Superior temporal gyrus (tissue), 1 donor: ENCODE results near the gene CST5.
A peak's percentile ranks its signal among the peaks of the same experiment; 100 is the strongest.
"Not testable (repeated sequence)": the region's sequence is repeated elsewhere in the genome, so short reads cannot be mapped to it uniquely, and the experiment has no call there.

Experiments
- DNase-seq: peaks from one replicate; pipeline ENCODE4 v3.0.0-alpha.2; 2016; ENCODE audit errors: extremely low spot score

Gene CST5

DNA sequence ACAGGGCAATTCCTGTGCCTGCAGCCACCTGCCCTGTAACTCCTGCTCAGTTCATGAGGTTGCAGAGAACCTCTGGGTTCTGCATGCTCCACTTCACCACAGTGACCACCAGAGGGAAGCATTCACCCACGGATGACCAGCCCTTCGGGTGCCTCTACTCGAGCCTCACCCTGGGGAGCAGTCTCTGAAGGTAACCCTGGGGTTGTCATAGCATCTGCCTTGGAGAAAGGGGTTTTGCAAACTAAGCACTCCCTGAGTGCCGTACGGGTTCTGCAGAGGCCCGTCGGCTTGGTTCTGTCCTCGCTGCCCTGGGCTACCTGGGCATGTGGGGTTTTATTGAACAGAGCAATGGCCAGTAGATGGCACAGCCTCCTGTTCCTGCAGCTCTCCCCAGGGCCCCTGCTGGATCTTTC is 10.2 kb upstream of the CST5 start:
- DNase-seq, result peak; percentile 70

DNA sequence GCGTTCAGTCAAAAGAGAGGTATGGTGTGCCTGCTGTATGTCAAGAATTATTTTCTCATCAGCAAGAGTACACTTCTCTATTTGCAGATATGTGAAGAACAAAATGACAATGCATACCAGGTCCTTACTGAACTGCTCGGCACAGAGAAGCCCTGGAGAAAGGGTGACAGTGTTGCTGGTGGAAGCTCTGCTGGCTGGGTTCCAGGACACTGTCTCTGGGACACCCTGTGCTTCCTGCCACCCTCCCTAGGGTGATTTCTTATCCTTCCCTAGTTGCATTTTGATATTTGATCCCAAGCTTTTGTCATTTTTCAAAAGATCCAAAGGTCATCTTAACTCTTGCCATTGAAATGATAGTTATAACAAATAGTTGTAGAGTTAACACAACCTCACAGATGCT is 8.3 kb upstream of the CST5 start:
- DNase-seq, result no peak

- DNase-seq, result no peak
Observed at GRCh38 chr20:23884771-23885162, 5.2 kb upstream of the CST5 start.

DNA sequence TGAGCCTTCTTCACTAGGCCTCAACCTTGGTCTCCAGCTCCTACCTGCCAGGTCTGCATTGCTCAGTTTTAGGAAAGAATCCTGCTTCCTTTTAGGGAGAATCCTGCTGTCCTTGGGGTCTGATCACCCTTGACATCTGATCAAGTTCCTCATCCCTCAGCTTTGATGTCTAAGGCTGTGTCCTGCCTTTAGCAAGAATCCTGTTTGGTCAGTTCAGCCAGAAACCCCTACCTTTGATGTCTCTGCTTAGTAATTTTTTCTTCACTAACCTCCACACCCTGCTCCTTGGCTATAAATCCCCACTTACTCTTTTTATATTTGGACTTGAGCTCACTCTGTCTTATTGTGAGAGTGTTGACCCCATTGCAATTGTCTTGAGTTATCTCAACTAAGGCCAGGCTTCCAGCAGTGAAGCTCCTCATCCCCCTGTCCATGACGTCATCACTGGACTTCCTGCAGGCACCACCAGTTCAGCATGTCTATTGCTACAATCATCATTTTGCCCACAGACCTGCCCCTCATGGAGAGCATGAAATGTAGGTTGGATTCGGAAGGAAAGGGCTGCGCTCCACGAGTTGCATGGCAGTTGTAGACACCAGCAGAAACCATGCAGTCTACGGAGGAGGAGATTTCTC is 4.7 kb upstream of the CST5 start:
- no peak for DNase-seq

DNA sequence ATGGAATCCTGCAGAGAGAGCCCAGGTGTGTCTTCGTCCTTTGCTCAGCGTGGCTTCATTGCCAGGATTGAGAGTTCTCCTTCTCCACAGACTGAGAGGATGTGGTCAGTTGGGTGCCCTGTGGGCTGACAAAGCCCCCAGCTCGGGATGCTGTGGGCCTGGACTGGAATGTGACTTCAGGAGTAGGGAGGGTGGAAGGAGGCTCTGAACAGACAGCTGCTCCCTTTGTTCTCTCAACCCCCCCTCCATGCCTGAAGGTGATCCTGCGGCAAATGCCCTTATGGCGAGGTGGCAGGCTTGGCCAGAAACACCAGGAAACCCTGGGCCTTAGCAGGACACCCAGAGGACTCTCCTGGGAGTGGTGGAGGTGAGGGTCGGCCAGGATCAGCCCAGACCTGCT is 1.8 kb upstream of the CST5 start:
- no peak for DNase-seq

GRCh38 chr20:23880417-23880816 is 869 bp upstream of the CST5 start:
- no peak for DNase-seq

DNA sequence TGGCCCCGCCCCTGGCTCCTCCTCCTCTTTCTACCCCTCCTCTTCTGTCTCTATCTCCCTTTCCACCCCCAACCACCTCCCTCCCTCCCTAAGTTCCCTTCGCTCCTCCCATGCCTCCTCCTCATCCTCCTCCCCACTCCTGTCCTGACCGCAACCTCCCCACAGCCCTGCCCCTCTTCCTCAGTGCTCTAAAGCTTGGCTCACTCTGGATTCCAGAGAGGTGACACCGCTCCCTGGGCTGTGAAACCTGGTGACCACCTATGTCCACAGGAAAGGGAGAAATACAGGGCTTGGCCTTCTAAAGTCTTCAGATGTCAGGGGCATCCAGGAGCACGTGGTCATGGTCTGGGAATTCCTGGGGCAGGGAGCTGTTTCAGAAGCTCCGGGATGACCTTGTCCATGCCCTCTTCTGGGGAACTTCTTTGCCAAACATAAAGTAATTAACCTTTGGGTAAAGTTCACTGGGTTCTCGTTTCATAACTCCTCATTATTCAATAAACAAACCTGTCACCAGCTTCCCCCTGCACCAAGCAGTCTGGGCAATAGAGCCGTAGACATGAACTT is 345 bp upstream of the CST5 start:
- DNase-seq, result no peak

GRCh38 chr20:23878787-23879186 is 761 bp downstream of the CST5 start:
- DNase-seq, result no peak

DNA sequence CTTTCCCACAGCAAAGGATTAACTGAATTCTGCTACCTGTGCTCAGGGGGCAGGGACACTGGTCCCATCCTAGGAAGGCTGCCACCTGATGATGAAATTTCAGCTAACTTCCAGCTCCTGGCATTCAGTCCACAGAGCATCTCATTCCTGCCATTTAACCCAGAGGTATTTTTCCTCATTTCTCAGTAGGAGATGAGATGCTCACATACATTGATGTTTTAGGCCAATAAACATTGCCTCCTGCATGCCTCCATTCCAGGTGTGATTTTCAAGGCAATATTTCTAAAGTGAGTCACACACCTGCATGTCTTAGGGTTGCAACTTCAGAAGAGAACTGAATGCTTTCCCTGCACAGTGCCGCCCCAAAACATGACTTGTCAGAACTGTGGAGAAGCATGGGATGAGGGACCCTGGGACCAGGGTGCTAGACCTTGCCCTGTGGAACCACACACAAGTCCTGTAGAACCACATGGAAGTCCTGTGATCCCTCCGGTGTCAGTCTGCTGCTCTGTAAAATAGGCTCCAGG is 1.5 kb downstream of the CST5 start:
- DNase-seq, result not testable (repeated sequence)

DNA sequence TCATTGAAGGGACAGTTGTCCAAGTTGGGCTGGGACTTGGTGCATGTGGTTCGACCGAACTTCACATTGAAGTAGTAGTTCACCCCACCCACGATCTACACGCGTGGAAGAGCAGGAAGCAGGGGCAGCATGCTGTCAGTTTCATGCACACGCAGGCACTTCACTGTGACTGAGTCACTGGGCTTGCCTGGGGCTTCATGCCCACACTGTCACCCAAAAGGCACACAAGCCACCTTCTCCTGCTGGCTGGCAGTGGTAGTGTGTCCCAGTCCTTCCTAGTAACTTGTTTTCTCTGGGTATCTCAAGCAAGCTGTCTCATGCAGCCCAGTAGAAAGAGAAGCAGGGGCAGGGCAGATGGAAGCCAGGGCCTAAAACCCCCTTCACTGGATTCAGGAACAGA is 2.0 kb downstream of the CST5 start:
- DNase-seq, result no peak

DNA sequence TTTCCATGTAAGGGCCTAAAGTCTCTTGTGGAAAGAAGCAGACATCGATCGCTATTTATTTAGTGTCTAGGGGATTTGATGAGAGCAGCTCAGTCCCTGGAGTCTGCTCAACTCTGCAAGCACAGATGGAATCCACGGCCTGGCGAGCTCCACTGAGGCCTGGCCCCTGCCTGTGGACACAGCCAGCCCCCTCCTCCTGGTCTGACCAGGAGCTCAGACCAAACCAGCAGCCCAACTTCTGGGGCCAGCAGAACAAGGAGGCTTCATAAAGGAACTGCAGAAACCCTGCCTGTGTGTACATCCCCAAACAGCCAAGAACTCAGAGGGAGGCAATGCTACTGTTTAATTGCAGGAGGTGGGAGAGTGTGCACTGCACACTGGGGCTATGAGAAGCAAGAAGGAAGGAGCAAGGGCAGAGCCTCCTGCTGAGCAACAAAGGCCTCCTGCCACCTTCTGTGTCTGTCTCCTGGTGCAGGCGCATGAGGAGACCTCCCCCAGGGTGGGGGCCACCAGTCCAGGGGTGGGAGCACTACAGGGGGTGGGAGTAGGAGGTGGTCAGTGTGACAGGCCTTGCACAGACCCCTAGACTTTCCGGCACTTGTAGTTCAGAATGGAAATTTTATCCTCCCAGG is 3.8 kb downstream of the CST5 start:
- no peak for DNase-seq

GRCh38 chr20:23874747-23875146 is 4.8 kb downstream of the CST5 start:
- peak; percentile 42 for DNase-seq

DNA sequence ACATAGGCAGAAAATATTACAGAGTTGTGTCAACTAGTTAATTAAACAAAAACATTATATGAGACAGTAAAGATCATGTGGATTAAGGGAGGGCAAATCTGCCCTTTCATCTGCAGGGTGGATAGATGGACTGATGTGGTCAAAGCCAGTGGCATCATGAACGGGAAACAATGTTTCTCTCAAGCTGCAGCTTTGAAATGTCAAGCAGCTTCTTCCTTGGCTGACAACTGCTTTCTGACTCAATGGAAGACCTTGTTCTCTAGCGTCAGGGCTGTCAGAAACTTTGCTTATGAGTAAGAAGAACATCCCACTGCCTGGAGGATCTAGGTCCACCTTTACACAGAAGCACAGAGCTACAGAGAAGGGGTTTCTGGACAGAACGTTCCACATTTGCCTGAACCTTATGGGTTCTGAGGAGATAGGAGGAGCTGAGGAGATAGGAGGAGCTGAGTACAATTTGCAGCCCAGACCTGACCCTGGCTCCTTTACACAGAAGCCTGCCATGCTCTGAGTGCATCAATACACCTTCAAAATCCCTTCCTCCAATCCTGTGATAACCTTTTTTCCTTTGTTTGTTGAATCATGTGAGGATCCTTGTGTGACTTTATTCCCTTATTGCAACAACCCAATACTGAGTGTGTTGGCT is 6.1 kb downstream of the CST5 start:
- no peak for DNase-seq

DNA sequence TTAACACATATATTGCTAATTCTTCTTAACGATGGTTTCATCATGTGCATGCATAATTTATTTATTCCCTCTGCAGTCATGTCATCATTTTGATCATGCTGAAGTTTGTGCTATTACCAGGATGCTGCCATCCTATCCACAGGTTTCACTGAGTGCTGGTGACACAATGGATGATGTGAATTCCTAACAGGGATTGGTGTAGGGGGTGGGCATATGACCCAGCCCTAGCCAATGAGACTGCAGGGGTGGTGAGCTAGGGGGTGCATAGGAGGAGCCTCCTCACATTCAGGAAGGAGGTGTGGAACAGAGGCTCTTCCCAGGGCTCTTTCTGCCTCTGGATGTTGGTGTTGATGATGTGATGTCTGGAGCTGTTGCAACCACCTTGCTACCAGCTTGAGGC is 7.5 kb downstream of the CST5 start:
- no peak for DNase-seq

GRCh38 chr20:23870461-23870860 is 9.1 kb downstream of the CST5 start:
- no peak for DNase-seq

- DNase-seq, result peak; percentile 29
Observed at GRCh38 chr20:23869520-23869919, 10.0 kb downstream of the CST5 start.

GRCh38 chr20:23868321-23868720 is 11.2 kb downstream of the CST5 start:
- DNase-seq, result no peak

DNA sequence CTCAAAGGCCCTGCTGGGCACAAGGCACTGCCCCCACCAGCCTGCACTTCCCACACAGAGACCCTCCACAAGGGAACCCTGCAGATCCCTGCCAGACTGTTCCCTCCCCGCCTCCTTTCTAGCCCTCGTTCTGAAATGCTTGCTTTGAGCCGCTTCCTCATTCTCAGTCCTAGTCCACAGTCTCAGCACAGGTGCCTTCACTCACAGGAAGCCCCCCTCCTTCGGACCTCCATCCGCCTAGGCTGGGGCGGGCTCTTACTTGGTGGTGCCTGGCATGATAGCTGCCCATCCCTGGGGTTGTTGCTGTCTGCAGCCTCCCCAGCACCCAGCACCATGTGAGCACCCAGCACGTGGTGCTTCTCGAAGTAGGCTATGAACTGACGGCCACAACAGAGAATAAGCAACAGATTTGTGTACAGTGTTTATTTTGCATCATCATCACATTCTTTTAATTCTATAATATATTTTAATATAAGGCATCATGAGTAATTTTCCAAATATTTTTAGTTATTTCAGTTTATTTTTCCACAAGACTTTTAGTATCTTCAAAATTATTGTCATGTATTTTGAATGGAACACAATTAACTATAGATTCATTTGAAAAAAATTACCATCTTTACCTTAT is 12.3 kb downstream of the CST5 start:
- DNase-seq, result no peak

- DNase-seq, result not testable (repeated sequence)
Observed at GRCh38 chr20:23860771-23861170, 18.8 kb downstream of the CST5 start.

DNA sequence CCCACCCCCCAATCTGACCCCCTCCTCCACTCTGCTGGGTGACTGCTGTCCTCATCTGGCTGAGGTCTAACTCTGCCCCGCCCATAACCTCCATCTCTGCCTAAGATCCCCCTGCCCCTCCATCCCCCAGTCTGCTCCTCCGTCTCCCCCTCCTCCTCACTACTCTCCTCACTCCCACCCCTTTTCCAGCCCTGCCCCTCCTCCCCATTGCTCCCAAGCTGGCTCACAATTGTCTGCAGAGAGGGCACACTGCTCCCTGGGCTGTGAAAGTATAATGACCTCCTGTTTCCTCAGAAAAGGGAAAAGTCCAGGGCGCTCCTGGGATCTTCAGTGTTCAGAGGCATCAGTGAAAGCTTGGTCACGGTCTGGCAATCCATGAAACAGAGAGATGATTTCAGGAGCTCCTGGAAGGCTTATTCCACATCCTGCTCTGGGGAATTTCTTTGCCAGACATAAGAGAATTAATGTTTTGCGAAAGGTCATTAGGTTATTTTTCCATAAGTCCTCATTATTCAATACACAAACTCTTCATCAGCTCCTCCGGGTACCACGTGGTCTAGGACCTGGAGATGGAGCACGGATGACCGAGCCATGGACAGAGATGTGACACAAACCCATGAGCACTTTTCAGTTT is 21.5 kb downstream of the CST5 start:
- DNase-seq, result no peak

- DNase-seq, result no peak
Observed at GRCh38 chr20:23856736-23857135, 22.8 kb downstream of the CST5 start.

- DNase-seq, result no peak
Observed at GRCh38 chr20:23856226-23856625, 23.3 kb downstream of the CST5 start.
